Loucy (cell line): Measurements from ENCODE around the gene FOXJ3.

ENCODE experiments used
- H2AFZ ChIP-seq: fragments of 200-600 bp; sonication (generic); 2 replicates; pipeline ENCODE4 v1.6.0; 2016; ENCODE audit warnings: antibody characterized with exemption, mild to moderate bottlenecking, low read length, moderate library complexity
- H3F3A ChIP-seq: fragments of 200-600 bp; 2 replicates; pipeline ENCODE4 v1.6.0; 2016; ENCODE audit warnings: antibody characterized with exemption, low read depth, mild to moderate bottlenecking
- H3K27me3 ChIP-seq: fragments of 200-600 bp; sonication (generic); 2 replicates; pipeline ENCODE4 v1.6.1; 2014; ENCODE audit warnings: low read length, mild to moderate bottlenecking; ENCODE audit not compliant: insufficient read depth, poor library complexity, severe bottlenecking
- H3K36me3 ChIP-seq: fragments of 200-600 bp; sonication (generic); 2 replicates; pipeline ENCODE4 v1.6.1; 2016; ENCODE audit warnings: low read length; ENCODE audit not compliant: insufficient read depth
- H3K4me1 ChIP-seq: fragments of 200-600 bp; sonication (generic); 2 replicates; pipeline ENCODE4 v1.5.1; 2014; ENCODE audit warnings: low read length, mild to moderate bottlenecking; ENCODE audit not compliant: insufficient read depth, poor library complexity, severe bottlenecking
- H3K4me2 ChIP-seq: fragments of 200-600 bp; sonication (generic); 2 replicates; pipeline ENCODE4 v1.6.0; 2014; ENCODE audit warnings: antibody characterized with exemption, low read length, low read depth, mild to moderate bottlenecking; ENCODE audit not compliant: poor library complexity, severe bottlenecking
- H3K4me3 ChIP-seq: fragments of 200-600 bp; sonication (generic); 2 replicates; pipeline ENCODE4 v1.5.1; 2014; ENCODE audit warnings: low read length, mild to moderate bottlenecking, mixed read lengths; ENCODE audit not compliant: poor library complexity, severe bottlenecking
- H3K79me2 ChIP-seq: fragments of 200-600 bp; sonication (generic); 2 replicates; pipeline ENCODE4 v1.6.1; 2014; ENCODE audit warnings: low read length; ENCODE audit not compliant: insufficient read depth
- H3K9ac ChIP-seq: fragments of 200-600 bp; sonication (generic); 2 replicates; pipeline ENCODE4 v1.6.0; 2014; ENCODE audit warnings: mild to moderate bottlenecking, low read depth, low read length, moderate library complexity; ENCODE audit not compliant: poor library complexity, severe bottlenecking
- H3K9me2 ChIP-seq: fragments of 200-600 bp; sonication (generic); replicated peaks from 2 replicates; pipeline ENCODE4 v1.6.1; 2016; ENCODE audit warnings: low read depth, low read length, mixed read lengths
- H3K9me3 ChIP-seq: fragments of 200-600 bp; sonication (generic); 2 replicates; pipeline ENCODE4 v1.6.1; 2014; ENCODE audit warnings: mild to moderate bottlenecking, antibody characterized with exemption, low read length, low read depth; ENCODE audit not compliant: insufficient read depth
- H4K20me1 ChIP-seq: fragments of 200-600 bp; sonication (generic); 2 replicates; pipeline ENCODE4 v1.6.0; 2014; ENCODE audit warnings: antibody characterized with exemption, low read length, mild to moderate bottlenecking; ENCODE audit not compliant: insufficient read depth, poor library complexity, severe bottlenecking
- CTCF ChIP-seq: fragments of 200-600 bp; sonication (generic); conservative IDR thresholded peaks from 2 replicates; pipeline ENCODE4 v1.5.1; 2014; ENCODE audit warnings: mild to moderate bottlenecking, antibody characterized with exemption, low read length
- EZH2phosphoT487 ChIP-seq: fragments of 200-600 bp; IDR thresholded peaks from 2 replicates; pipeline ENCODE4 v1.6.1; 2018; ENCODE audit warnings: antibody characterized with exemption, mild to moderate bottlenecking, moderate library complexity, borderline replicate concordance

The FOXJ3 gene

DNA sequence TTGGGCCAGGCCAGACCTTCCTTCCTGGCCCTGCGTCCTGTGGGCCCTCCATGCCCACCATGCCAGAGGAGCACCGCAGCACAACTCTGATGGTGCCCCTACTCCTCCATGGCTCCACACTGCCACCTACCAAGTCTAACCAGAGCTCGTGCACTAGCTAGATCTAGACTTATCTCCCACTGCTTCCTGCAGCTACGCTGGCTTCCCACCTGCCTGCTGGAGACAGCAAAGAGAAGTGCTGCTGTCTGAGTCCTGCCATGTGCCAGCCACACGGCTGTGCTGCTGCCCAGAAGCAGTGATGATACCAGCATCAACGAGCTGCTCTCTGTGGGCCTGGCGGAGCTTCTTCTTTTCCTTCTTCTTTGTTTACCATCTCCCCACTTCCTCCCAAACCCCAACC, 177.4 kb downstream of the FOXJ3 start:
- H3K79me2 ChIP-seq = no peaks in the 10 kb centered on the region
- no peak overlapping the region for H3K4me3 ChIP-seq
- no peaks in the 10 kb centered on the region for H3F3A ChIP-seq
- H4K20me1 ChIP-seq = no peaks in the 10 kb centered on the region
- H2AFZ ChIP-seq = peak overlapping the region; percentile 14; the same call in 1 of the 2 replicates
- no peaks in the 10 kb centered on the region for H3K36me3 ChIP-seq
- H3K9me3 ChIP-seq = 0 out of 2 replicates have a peak, but pooled peaks cover 6% of the 10 kb centered on the region
- H3K27me3 ChIP-seq = no peaks in the 10 kb centered on the region
- H3K9ac ChIP-seq = no peak overlapping the region
- peaks cover 10% of the 10 kb centered on the region for H3K4me1 ChIP-seq
- peak; percentile 48 for TF ChIP-seq CTCF
- TF ChIP-seq EZH2phosphoT487 = no peak
- no peaks in the 10 kb centered on the region for H3K9me2 ChIP-seq
- no peak overlapping the region for H3K4me2 ChIP-seq

DNA sequence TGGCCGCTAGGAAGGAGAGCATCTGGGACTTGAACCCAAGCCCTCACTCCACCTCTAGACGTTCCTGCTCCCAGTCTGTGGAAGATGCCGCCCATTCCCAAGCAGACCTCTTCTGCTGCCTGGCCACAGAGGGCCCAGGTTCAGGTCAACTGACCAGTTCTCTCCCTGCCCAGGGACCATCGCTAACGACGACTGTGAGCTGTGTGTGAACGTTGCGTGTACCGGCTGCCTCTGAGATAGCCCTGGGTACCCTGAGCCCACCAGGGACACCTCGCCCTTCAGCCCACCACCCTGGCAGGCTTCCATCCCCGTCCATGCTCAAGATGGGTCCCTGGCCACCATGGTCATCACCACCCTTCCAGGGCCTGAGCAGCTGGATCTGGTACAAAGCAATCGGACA, 179.7 kb downstream of the FOXJ3 start:
- no peaks in the 10 kb centered on the region for H3K9me3 ChIP-seq
- H3F3A ChIP-seq = no peaks in the 10 kb centered on the region
- H3K36me3 ChIP-seq = no peaks in the 10 kb centered on the region
- no peak overlapping the region for H3K4me3 ChIP-seq
- TF ChIP-seq CTCF (no peak), EZH2phosphoT487 (no peak)
- H3K9ac ChIP-seq = no peak overlapping the region
- no peaks in the 10 kb centered on the region for H3K4me1 ChIP-seq
- H3K4me2 ChIP-seq = no peak overlapping the region
- no peaks in the 10 kb centered on the region for H3K27me3 ChIP-seq
- H3K79me2 ChIP-seq = no peaks in the 10 kb centered on the region
- H2AFZ ChIP-seq = no peak overlapping the region
- no peaks in the 10 kb centered on the region for H3K9me2 ChIP-seq
- no peaks in the 10 kb centered on the region for H4K20me1 ChIP-seq

DNA sequence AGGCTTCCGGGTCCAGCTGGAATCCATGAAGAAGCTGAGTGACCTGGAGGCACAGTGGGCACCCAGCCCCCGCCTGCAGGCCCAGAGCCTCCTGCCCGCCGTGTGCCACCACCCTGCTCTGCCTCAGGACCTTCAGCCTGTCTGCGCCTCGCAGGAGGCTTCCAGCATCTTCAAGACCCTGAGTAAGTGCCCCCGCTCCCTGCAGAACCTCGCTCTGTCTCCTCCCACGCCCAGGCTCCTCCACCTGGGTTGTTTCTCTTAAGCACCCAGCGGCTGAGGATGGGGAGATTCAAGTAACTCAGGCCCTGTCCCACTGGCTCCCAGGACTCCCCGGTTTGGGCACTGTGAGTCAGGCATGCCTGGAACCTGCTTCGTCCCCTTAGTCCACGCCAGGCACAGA, 180.3 kb downstream of the FOXJ3 start:
- H3K9ac ChIP-seq = no peak overlapping the region
- no peaks in the 10 kb centered on the region for H3F3A ChIP-seq
- no peaks in the 10 kb centered on the region for H4K20me1 ChIP-seq
- no peaks in the 10 kb centered on the region for H3K4me1 ChIP-seq
- H3K4me2 ChIP-seq = no peak overlapping the region
- no peak overlapping the region for H2AFZ ChIP-seq
- no peaks in the 10 kb centered on the region for H3K36me3 ChIP-seq
- H3K4me3 ChIP-seq = no peak overlapping the region
- no peaks in the 10 kb centered on the region for H3K9me2 ChIP-seq
- no peaks in the 10 kb centered on the region for H3K79me2 ChIP-seq
- H3K9me3 ChIP-seq = no peaks in the 10 kb centered on the region
- TF ChIP-seq CTCF (no peak), EZH2phosphoT487 (no peak)
- H3K27me3 ChIP-seq = no peaks in the 10 kb centered on the region
